ENCODE data around the gene NETO1.

NETO1 gene

DNA sequence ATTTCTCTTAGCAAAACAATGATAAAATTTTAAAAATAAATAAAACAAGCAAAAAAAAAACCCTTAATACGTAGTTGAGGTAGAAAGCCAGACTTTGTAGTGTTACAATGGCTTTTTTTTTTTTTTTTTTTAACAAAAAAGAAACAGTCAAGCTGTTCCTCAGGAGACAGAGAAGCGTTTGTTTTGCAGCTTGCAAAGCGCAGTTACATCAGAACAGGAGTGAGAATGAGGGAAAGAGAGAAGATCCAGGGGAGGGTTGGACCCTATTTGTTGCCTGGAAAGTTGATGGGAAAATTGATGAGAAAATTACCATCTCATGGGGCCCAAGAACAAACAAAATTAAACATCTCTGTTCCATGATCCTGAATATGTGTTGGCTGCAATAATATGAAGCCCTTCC lies 146.5 kb downstream of the NETO1 start:
- no peak for DNase-seq

DNA sequence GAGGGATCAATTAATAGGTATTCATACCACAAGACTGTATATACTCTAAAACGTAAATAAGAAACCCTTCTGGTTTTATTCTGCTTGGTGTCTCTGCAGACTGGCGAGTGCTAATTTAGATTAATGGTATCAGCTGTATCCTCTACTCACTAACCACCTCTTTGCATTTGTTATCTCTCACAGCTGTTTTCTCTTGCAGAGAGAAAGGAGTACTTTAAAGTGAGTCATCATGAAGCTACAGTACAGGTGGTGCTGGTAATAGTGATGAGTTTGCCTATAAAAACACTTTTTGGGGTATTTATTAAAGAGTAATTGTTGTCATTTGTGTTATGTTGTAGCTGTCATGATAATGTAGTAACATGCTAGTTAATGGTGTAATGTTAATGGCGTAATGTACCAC lies 147.7 kb downstream of the NETO1 start:
- DNase-seq = no peak

DNA sequence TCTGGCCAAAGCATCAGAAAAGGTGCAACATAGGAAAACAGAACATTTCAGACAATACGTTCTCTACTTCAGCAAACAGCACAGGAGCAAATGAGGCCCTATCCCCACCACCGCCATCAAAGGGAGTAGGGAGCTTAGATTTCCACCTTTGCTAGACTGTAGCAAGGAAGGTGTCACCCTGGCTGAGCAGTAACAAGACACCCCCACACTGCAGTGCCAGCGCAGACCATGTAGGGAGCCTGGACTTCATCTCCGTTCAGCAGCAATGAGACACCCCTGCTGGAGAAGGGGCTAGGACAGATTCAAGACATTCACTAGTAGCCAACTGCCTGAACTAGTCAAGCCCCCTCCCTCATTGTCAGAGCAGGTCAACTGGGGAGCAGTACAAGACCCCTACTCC lies 163.6 kb downstream of the NETO1 start:
- DNase-seq = no peak

DNA sequence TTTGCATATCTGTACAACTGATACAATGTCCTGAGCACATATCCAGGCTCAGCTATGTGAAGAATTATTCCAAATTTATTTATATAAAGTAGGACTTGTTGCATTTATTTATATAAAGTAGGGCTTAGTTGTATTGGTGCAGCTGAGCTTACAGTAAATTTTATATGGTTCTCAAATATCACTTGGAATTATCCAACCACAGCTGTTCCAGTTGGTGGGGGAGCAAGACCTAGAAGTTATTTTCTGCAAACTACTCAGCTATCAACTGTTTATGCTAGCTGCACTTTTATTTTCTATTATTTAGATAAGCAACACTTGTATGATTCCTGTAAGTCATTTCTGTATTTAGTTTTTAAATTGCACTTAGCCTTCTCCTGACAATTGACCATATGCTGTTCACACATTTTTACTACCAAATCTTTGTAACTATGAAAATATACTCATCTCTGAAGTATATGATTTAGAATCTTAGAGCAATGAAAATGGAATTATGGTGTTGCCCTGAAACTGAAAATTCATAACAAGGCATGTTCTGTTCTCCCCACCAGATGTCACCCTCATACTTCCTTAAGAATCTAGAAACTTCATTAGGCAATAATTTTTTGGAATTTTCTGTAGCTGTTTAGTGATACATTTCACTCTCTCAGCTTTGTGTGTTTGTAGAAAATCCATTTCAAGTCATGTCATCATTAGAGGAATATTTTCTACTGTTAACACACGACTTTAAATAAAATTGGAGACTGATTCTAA lies 166.7 kb downstream of the NETO1 start:
- DNase-seq = peak; percentile 14

DNA sequence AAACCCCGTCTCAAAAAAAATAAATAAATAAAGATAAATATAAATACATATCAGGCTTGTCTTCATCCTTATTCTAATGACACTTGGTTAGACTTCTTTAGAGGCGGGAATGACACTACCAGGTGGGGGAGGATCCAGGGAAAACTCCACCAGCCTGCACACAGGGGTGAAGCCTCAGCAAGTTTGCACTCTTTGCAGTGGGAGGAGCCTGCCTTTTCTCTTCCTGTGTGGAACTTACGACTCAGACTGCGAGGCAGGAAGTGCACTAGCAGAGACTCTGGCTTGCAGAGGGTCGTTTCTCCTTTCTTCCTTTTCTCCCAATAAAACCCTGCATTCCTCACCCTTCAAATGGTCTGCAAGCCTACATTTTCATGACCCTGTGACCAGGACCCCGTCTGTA lies 170.1 kb downstream of the NETO1 start:
- DNase-seq = no peak

DNA sequence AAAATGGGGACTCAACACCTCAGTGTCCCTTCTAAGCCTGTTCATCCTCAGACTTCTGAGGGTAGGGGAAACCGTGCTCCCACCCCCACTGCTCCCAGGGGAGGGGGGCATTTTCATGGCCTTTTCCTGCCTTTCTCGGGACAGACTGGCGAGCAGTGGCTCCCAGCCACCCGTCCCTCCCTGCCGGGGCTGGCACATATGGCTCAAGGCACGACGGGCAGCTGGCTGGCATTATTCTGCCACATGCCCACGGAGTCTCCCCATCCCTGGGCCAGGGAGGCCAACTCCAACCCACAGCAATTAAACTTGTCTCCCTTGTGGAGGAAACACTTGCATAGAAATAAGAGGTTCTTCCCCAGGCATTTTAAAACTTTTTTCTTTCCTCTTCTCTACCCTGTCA lies 175.2 kb downstream of the NETO1 start:
- DNase-seq = peak; percentile 23

Measured in COR-L47 (cell line).